H1 (cell line): ENCODE results near the gene GJB4. TPM values are rescaled to one million over a fixed set of nuclear protein-coding genes. Genes with fewer than 3 reads are reported as not detected.
A peak's percentile ranks its signal among the peaks of the same experiment; 100 is the strongest.

ENCODE experiments used
- CTCF ChIA-PET: fragments of 300-600 bp; sonication (Branson Sonifier 250); formaldehyde crosslinking; loops from one replicate; lab custom pipeline; 2021; ENCODE audit not compliant: partially characterized antibody; lab: Charles Lee
- POLR2A ChIA-PET: fragments of 300-600 bp; sonication (Branson Sonifier 250); formaldehyde crosslinking; loops from one replicate; lab custom pipeline; 2021; ENCODE audit warnings: inconsistent platforms; ENCODE audit not compliant: partially characterized antibody; lab: Charles Lee
- DNase-seq, 2 experiments: peaks; one replicate each; pipeline versions ENCODE4 v3.0.0 to v3.0.0-alpha.2; 2010 to 2022; ENCODE audit warnings: low spot score in 2 of 2, low read depth in 1 of 2, mixed read lengths in 1 of 2
- FAIRE-seq: peaks from 2 replicates; lab custom pipeline; 2011; peaks lifted over from hg19 to GRCh38; lab: Jason Lieb, UNC
- H2AFZ ChIP-seq: 2 replicates; pipeline ENCODE4 v1.8.1; 2012; ENCODE audit warnings: low read length, inconsistent platforms
- H2AK5ac ChIP-seq: 2 replicates; pipeline ENCODE4 v1.6.1; 2013; ENCODE audit warnings: low read depth, low read length
- H2BK120ac ChIP-seq: replicated peaks from 2 replicates; pipeline ENCODE3; 2013; ENCODE audit warnings: low read depth, low read length, inconsistent platforms
- H2BK12ac ChIP-seq: 2 replicates; pipeline ENCODE4 v1.6.1; 2013; ENCODE audit warnings: low read depth, low read length
- H2BK15ac ChIP-seq: 2 replicates; pipeline ENCODE4 v1.6.1; 2013; ENCODE audit warnings: low read length
- H2BK20ac ChIP-seq: 2 replicates; pipeline ENCODE4 v1.6.1; 2013; ENCODE audit warnings: low read length
- H2BK5ac ChIP-seq: 2 replicates; pipeline ENCODE4 v1.6.1; 2013; ENCODE audit warnings: low read depth, low read length
- H3K14ac ChIP-seq: 2 replicates; pipeline ENCODE4 v1.6.1; 2013; ENCODE audit warnings: inconsistent platforms; ENCODE audit not compliant: insufficient read length
- H3K18ac ChIP-seq: 2 replicates; pipeline ENCODE4 v1.6.1; 2013; ENCODE audit warnings: low read length; ENCODE audit errors: extremely low read depth
- H3K23ac ChIP-seq: 2 replicates; pipeline ENCODE4 v1.6.1; 2013; ENCODE audit warnings: inconsistent platforms; ENCODE audit not compliant: insufficient read length
- H3K23me2 ChIP-seq: 2 replicates; pipeline ENCODE4 v1.6.1; 2013; ENCODE audit warnings: low read depth, low read length
- H3K27ac ChIP-seq: 2 replicates; pipeline ENCODE4 v1.6.1; 2011; ENCODE audit warnings: low read depth, low read length, inconsistent platforms
- H3K27me3 ChIP-seq, 4 experiments: replicated peaks in 1 of 4; 1 replicate in 1 of 4; 2 replicates in 3 of 4; pipeline versions ENCODE4 v1.6.1 to v1.8.1; 2011 to 2013; ENCODE audit warnings: low read length in 3 of 4, mild to moderate bottlenecking in 3 of 4, inconsistent platforms in 2 of 4, mixed read lengths in 2 of 4, moderate library complexity in 1 of 4; ENCODE audit not compliant: control insufficient read depth in 3 of 4, insufficient read depth in 3 of 4; ENCODE audit errors: extremely low read depth in 1 of 4
- H3K36me3 ChIP-seq, 4 experiments: 2 replicates each; pipeline versions ENCODE4 v1.6.1 to v1.8.1; 2011 to 2013; ENCODE audit warnings: mild to moderate bottlenecking in 4 of 4, low read length in 3 of 4, moderate library complexity in 2 of 4, control low read depth in 1 of 4, inconsistent platforms in 1 of 4; ENCODE audit not compliant: insufficient read depth in 4 of 4, control insufficient read depth in 2 of 4
- H3K4ac ChIP-seq: replicated peaks from 2 replicates; pipeline ENCODE3; 2013; ENCODE audit warnings: low read length, low read depth, mixed read lengths, inconsistent platforms; ENCODE audit not compliant: insufficient read length
- H3K4me1 ChIP-seq, 4 experiments: replicated peaks in 1 of 4; 1 replicate in 1 of 4; 2 replicates in 3 of 4; pipeline versions ENCODE4 v1.6.1 to v1.8.1; 2011 to 2013; ENCODE audit warnings: low read length in 3 of 4, inconsistent platforms in 2 of 4, mixed read lengths in 1 of 4; ENCODE audit not compliant: insufficient read depth in 4 of 4, control insufficient read depth in 3 of 4
- H3K4me2 ChIP-seq, 2 experiments: 2 replicates each; pipeline versions ENCODE4 v1.6.1 to v1.8.1; 2011 to 2013; ENCODE audit warnings: low read depth in 2 of 2, low read length in 2 of 2, control low read depth in 1 of 2, inconsistent platforms in 1 of 2, mild to moderate bottlenecking in 1 of 2; ENCODE audit not compliant: insufficient read depth in 1 of 2
- H3K4me3 ChIP-seq, 4 experiments: fragments of 200-600, 300-600 bp in 1 of 4; sonication (generic), shearing (Covaris generic), sonication (Bioruptor Twin) in 1 of 4; 2 replicates each; pipeline versions ENCODE4 v1.5.1 to v1.8.1; 2011 to 2016; ENCODE audit warnings: low read length in 4 of 4, low read depth in 3 of 4, control low read depth in 2 of 4, inconsistent platforms in 2 of 4, mild to moderate bottlenecking in 2 of 4, mixed read lengths in 1 of 4, moderate library complexity in 1 of 4; ENCODE audit not compliant: insufficient read depth in 2 of 4; ENCODE audit errors: extremely low read depth in 1 of 4
- H3K56ac ChIP-seq: replicated peaks from 2 replicates; pipeline ENCODE3; 2013; ENCODE audit warnings: low read depth, mild to moderate bottlenecking, mixed read lengths, low read length, inconsistent platforms; ENCODE audit not compliant: insufficient read length
- H3K79me1 ChIP-seq: 2 replicates; pipeline ENCODE4 v1.6.1; 2013; ENCODE audit warnings: low read depth, low read length, control low read depth
- H3K79me2 ChIP-seq, 2 experiments: 2 replicates each; pipeline versions ENCODE4 v1.6.1 to v1.8.1; 2012 to 2013; ENCODE audit warnings: low read length in 2 of 2, mild to moderate bottlenecking in 2 of 2, inconsistent platforms in 1 of 2; ENCODE audit not compliant: insufficient read depth in 2 of 2, control insufficient read depth in 1 of 2
- H3K9ac ChIP-seq, 4 experiments: replicated peaks in 1 of 4; 1 replicate in 1 of 4; 2 replicates in 3 of 4; pipeline versions ENCODE4 v1.6.1 to v1.8.1; 2011 to 2013; ENCODE audit warnings: low read depth in 3 of 4, low read length in 3 of 4, control low read depth in 2 of 4, mild to moderate bottlenecking in 2 of 4, moderate library complexity in 2 of 4, inconsistent platforms in 1 of 4; ENCODE audit errors: extremely low read depth in 1 of 4
- H3K9me3 ChIP-seq, 2 experiments: 2 replicates each; pipeline versions ENCODE4 v1.6.1 to v1.8.1; 2012 to 2013; ENCODE audit warnings: mild to moderate bottlenecking in 2 of 2, moderate library complexity in 2 of 2, control low read depth in 1 of 2, inconsistent platforms in 1 of 2, low read depth in 1 of 2, low read length in 1 of 2, mixed read lengths in 1 of 2; ENCODE audit not compliant: insufficient read depth in 2 of 2
- H4K20me1 ChIP-seq, 2 experiments: replicated peaks in 1 of 2; 2 replicates each; pipeline versions ENCODE3 to v1.8.1; 2011 to 2013; ENCODE audit warnings: inconsistent platforms in 2 of 2, low read length in 2 of 2, mild to moderate bottlenecking in 1 of 2; ENCODE audit not compliant: insufficient read depth in 2 of 2, control insufficient read depth in 1 of 2
- H4K5ac ChIP-seq: 2 replicates; pipeline ENCODE4 v1.6.1; 2013; ENCODE audit warnings: low read length, low read depth, mixed read lengths, inconsistent platforms; ENCODE audit not compliant: insufficient read length
- H4K8ac ChIP-seq: 2 replicates; pipeline ENCODE4 v1.8.0; 2013; ENCODE audit warnings: mild to moderate bottlenecking, moderate library complexity, low read length, inconsistent platforms; ENCODE audit not compliant: insufficient read depth; ENCODE audit errors: extremely low read depth
- H4K91ac ChIP-seq: replicated peaks from 2 replicates; pipeline ENCODE3; 2013; ENCODE audit warnings: low read length, mixed read lengths, inconsistent platforms; ENCODE audit not compliant: insufficient read length
- ASH2L ChIP-seq: fragments of 200-600, 300-600 bp; sonication (generic); IDR thresholded peaks from one replicate; pipeline ENCODE4 v1.7.1; 2017; ENCODE audit warnings: low read length
- MAFK ChIP-seq: IDR thresholded peaks from 2 replicates; pipeline ENCODE4 v1.6.1; 2012; ENCODE audit warnings: low read depth, mild to moderate bottlenecking, improper control_type of control experiment, low read length
- RFX5 ChIP-seq: IDR thresholded peaks from 2 replicates; pipeline ENCODE4 v1.6.1; 2011; ENCODE audit warnings: low read depth, low read length, improper control_type of control experiment, borderline replicate concordance
- SAP30 ChIP-seq: fragments of 300-600 bp; sonication (generic); IDR thresholded peaks from 2 replicates; pipeline ENCODE4 v1.7.1; 2012; ENCODE audit warnings: low read length, moderate library complexity, mild to moderate bottlenecking, inconsistent platforms; ENCODE audit not compliant: insufficient read depth, insufficient replicate concordance
- SP1 ChIP-seq: IDR thresholded peaks from 2 replicates; pipeline ENCODE4 v1.6.1; 2011; ENCODE audit warnings: low read depth, low read length
- SP2 ChIP-seq: IDR thresholded peaks from 2 replicates; pipeline ENCODE4 v1.6.1; 2012; ENCODE audit warnings: mild to moderate bottlenecking, low read length, inconsistent platforms
- ZNF274 ChIP-seq: IDR thresholded peaks from 2 replicates; pipeline ENCODE4 v1.7.0; 2012; ENCODE audit warnings: low read length, borderline replicate concordance; ENCODE audit errors: extremely low read depth
- WGBS, 2 experiments: shearing (Covaris generic) in 1 of 2; methylation state at CpG; one replicate each; pipeline versions ENCODE4 v1.1.6 to v1.1.7; 2013 to 2015; ENCODE audit warnings: low lambda C conversion rate in 2 of 2, mixed read lengths in 2 of 2, inconsistent platforms in 1 of 2, low coverage in 1 of 2, missing lambda C conversion rate in 1 of 2; ENCODE audit not compliant: insufficient replicate concordance in 2 of 2, insufficient coverage in 1 of 2, insufficient read length in 1 of 2; ENCODE audit errors: extremely low coverage in 1 of 2, missing lambda C conversion rate in 1 of 2; 5-methylcytosine and 5-hydroxymethylcytosine counted together
- polyA plus RNA-seq, 7 experiments: library from polyadenylated mRNA; depleted of rRNA in 3 of 7; stranded (reverse) in 5 of 7; unstranded in 2 of 7; fragments of >200 nt in 5 of 7; fragments of 200-250 nt in 2 of 7; gene quantifications; 1 replicate in 5 of 7; 2 replicates in 1 of 7; 4 replicates in 1 of 7; pipeline versions ENCODE4 v1.2.1 to v1.2.3, GENCODE V29; 2011 to 2013; ENCODE audit warnings: missing spikeins in 2 of 7, mixed read lengths in 2 of 7
- total RNA-seq: library from RNA; stranded (reverse); fragmentation: NEBNext Ultra II Directional; extraction: Animal tissue kit (Norgen Biotek cat#: 25700); gene quantifications from 2 replicates; pipeline ENCODE4 v1.2.1, GENCODE V29; 2021

Gene GJB4
- total and polyA plus RNA-seq, 2 of the 8 experiments (the other 6 are each of a cell fraction or from before 2014, with no cell fraction given) = 0.20 to 0.41 TPM

GRCh38 chr1:34712007-34712688 is 47.4 kb upstream of the GJB4 start:
- Histone ChIP-seq H4K8ac (peak overlapping the region; percentile 26; the same call in 1 of the 2 replicates), H2BK15ac (no peak overlapping the region), H2AFZ (no peak overlapping the region), H2BK12ac (no peak overlapping the region), H3K23me2 (no peaks in the 10 kb centered on the region; the same call in 1 of the 2 replicates), H3K18ac (no peak overlapping the region), H3K56ac (no peak overlapping the region), H3K4me2 (no peak overlapping the region), H3K23ac (no peak overlapping the region), H2BK120ac (no peak overlapping the region), H3K9ac (no peak overlapping the region), H4K91ac (no peak overlapping the region), H4K20me1 (no peaks in the 10 kb centered on the region), H3K79me1 (no peaks in the 10 kb centered on the region), H3K4ac (no peak overlapping the region), H3K79me2 (no peaks in the 10 kb centered on the region), H3K4me3 (no peak overlapping the region), H3K27me3 (no peaks in the 10 kb centered on the region), H3K27ac (no peak overlapping the region), H3K4me1 (no peaks in the 10 kb centered on the region), H3K14ac (no peak overlapping the region), H3K36me3 (no peaks in the 10 kb centered on the region), H2AK5ac (no peak overlapping the region), H3K9me3 (no peaks in the 10 kb centered on the region), H2BK5ac (no peak overlapping the region), H4K5ac (no peak overlapping the region), H2BK20ac (no peak overlapping the region)
- TF ChIP-seq SP2 = no peak
- no peak for TF ChIP-seq RFX5
- no peak for TF ChIP-seq SP1
- no peak for TF ChIP-seq ASH2L
- TF ChIP-seq SAP30 = no peak
- TF ChIP-seq ZNF274 = no peak
- no peak for TF ChIP-seq MAFK
- CTCF ChIA-PET = interaction anchor here (0.8 to 1.2 kb wide), 4 partner anchors 23 to 91 kb away, joined by 3 to 4 read pairs (median 3); partner anchors contain the start of gene GJB4
- POLR2A ChIA-PET = no interaction called here
- no peak for FAIRE-seq
- DNase-seq = no peak
- 76% methylated on average over 5 of the region's 7 CpGs; no CpG with 5 or more reads in 1 of the 2 experiments for WGBS, 2 experiments
